WTC11 (cell line): ENCODE data around the gene PADI6. TPM values are rescaled to one million over a fixed set of nuclear protein-coding genes. Genes with fewer than 3 reads are reported as not detected.

ENCODE experiments used
- ATAC-seq: fragments of 200-7000 bp; cut with Tn5 transposase; 2 replicates; pipeline ENCODE4 v1.10.0; 2021; ENCODE audit warnings: mild to moderate bottlenecking, moderate library complexity
- CTCF ChIA-PET: fragments of 300-600 bp; sonication (Branson Sonifier 250); formaldehyde crosslinking; loops from one replicate; lab custom pipeline; 2021; ENCODE audit warnings: antibody characterized with exemption; lab: Charles Lee
- POLR2A ChIA-PET: fragments of 350-600 bp; sonication (Branson Sonifier 250); formaldehyde crosslinking; loops from one replicate; lab custom pipeline; 2021; ENCODE audit warnings: antibody characterized with exemption; lab: Charles Lee
- DNase-seq: peaks from one replicate; pipeline ENCODE4 v3.0.0; 2021; ENCODE audit warnings: low spot score
- H3K27ac Mint-ChIP-seq: 2 replicates; pipeline ENCODE4 v1.8.0; 2021; ENCODE audit warnings: mixed read lengths
- H3K27me3 Mint-ChIP-seq: 2 replicates; pipeline ENCODE4 v1.8.0; 2021; ENCODE audit warnings: low read depth, mild to moderate bottlenecking, moderate library complexity, mixed read lengths
- H3K36me3 Mint-ChIP-seq: 2 replicates; pipeline ENCODE4 v1.8.0; 2021; ENCODE audit warnings: mixed read lengths
- H3K4me1 Mint-ChIP-seq: 2 replicates; pipeline ENCODE4 v1.8.0; 2022; ENCODE audit warnings: mixed read lengths
- H3K4me3 Mint-ChIP-seq: 2 replicates; pipeline ENCODE4 v1.8.0; 2021; ENCODE audit warnings: mild to moderate bottlenecking, moderate library complexity, mixed read lengths
- H3K9me3 Mint-ChIP-seq: 2 replicates; pipeline ENCODE4 v1.8.0; 2021; ENCODE audit warnings: mixed read lengths
- CBFB ChIP-seq: sonication (generic); formaldehyde crosslinking; IDR thresholded peaks from 2 replicates; pipeline ENCODE4 v1.8.1; 2022; ENCODE audit warnings: mild to moderate bottlenecking, low read depth, missing genetic modification reagents
- CDX4 ChIP-seq: fragments of 250-450 bp; sonication (Bioruptor Pico); IDR thresholded peaks from 2 replicates; pipeline ENCODE4 v1.9.0; 2021; ENCODE audit warnings: moderate library complexity, mild to moderate bottlenecking, inconsistent platforms, borderline replicate concordance
- E2F4 ChIP-seq: sonication (generic); formaldehyde crosslinking; IDR thresholded peaks from 2 replicates; pipeline ENCODE4 v1.8.1; 2022; ENCODE audit warnings: low read depth, mild to moderate bottlenecking, moderate library complexity, missing genetic modification reagents, borderline replicate concordance
- EMX1 ChIP-seq: fragments of 250-450 bp; sonication (Bioruptor Pico); IDR thresholded peaks from 2 replicates; pipeline ENCODE4 v1.8.0; 2021; ENCODE audit warnings: mild to moderate bottlenecking
- ERG ChIP-seq: fragments of 250-450 bp; sonication (Bioruptor Pico); IDR thresholded peaks from 2 replicates; pipeline ENCODE4 v1.8.0; 2021; ENCODE audit warnings: mild to moderate bottlenecking
- GABPB1 ChIP-seq: sonication (generic); formaldehyde crosslinking; IDR thresholded peaks from 2 replicates; pipeline ENCODE4 v1.8.1; 2023; ENCODE audit warnings: mild to moderate bottlenecking, missing genetic modification reagents
- JAZF1 ChIP-seq: fragments of 250-450 bp; sonication (Bioruptor Pico); IDR thresholded peaks from 2 replicates; pipeline ENCODE4 v1.9.0; 2021; ENCODE audit warnings: moderate library complexity, mild to moderate bottlenecking, inconsistent platforms
- MLX ChIP-seq: sonication (generic); formaldehyde crosslinking; IDR thresholded peaks from 2 replicates; pipeline ENCODE4 v1.8.1; 2023; ENCODE audit warnings: mild to moderate bottlenecking, missing genetic modification reagents, moderate library complexity
- PRDM15 ChIP-seq: sonication (generic); formaldehyde crosslinking; IDR thresholded peaks from 2 replicates; pipeline ENCODE4 v1.8.0; 2022; ENCODE audit warnings: missing genetic modification reagents
- TP53 ChIP-seq: sonication (generic); formaldehyde crosslinking; IDR thresholded peaks from 2 replicates; pipeline ENCODE4 v1.8.1; 2023; ENCODE audit warnings: mild to moderate bottlenecking, missing genetic modification reagents
- USF2 ChIP-seq: sonication (generic); formaldehyde crosslinking; IDR thresholded peaks from 2 replicates; pipeline ENCODE4 v1.8.1; 2023; ENCODE audit warnings: mild to moderate bottlenecking, missing genetic modification reagents, moderate library complexity
- ZNF263 ChIP-seq: sonication (generic); formaldehyde crosslinking; IDR thresholded peaks from 2 replicates; pipeline ENCODE4 v1.8.1; 2022; ENCODE audit warnings: low read depth, mild to moderate bottlenecking, moderate library complexity, missing genetic modification reagents
- ZNF317 ChIP-seq: sonication (generic); formaldehyde crosslinking; IDR thresholded peaks from 2 replicates; pipeline ENCODE4 v1.8.1; 2023; ENCODE audit warnings: low read depth, mild to moderate bottlenecking, moderate library complexity, missing genetic modification reagents, borderline replicate concordance
- ZNF425 ChIP-seq: fragments of 250-450 bp; sonication (Bioruptor Pico); conservative IDR thresholded peaks from 2 replicates; pipeline ENCODE4 v1.9.0; 2021; ENCODE audit warnings: mild to moderate bottlenecking
- ZNF532 ChIP-seq: fragments of 250-450 bp; sonication (Bioruptor Pico); IDR thresholded peaks from 2 replicates; pipeline ENCODE4 v1.9.0; 2021; ENCODE audit warnings: mild to moderate bottlenecking, borderline replicate concordance
- total RNA-seq: library from RNA; stranded (reverse); gene quantifications from 3 replicates; pipeline ENCODE4 v1.2.3, GENCODE V29; 2021

PADI6 gene
- total RNA-seq, 1 experiment from 2014 or later, result not detected

GRCh38 chr1:17356387-17357026, 15.5 kb upstream of the PADI6 start:
- ChIA-PET CTCF (interaction anchor here (0.6 to 2.1 kb wide), 5 partner anchors 15 to 50 kb away, joined by 3 to 12 read pairs (median 3); partner anchors contain the start of gene PADI6), POLR2A (no interaction called here)
- DNase-seq (no peak), ATAC-seq (no peak)
- peak overlapping the region; percentile 65; the same call in 1 of the 2 replicates for H3K27ac Mint-ChIP-seq
- no peaks in the 10 kb centered on the region for H3K9me3 Mint-ChIP-seq
- H3K27me3 Mint-ChIP-seq, result peaks cover 3% of the 10 kb centered on the region; the same call in 1 of the 2 replicates
- TF ChIP-seq ZNF425 (CRISPR knock-in tag) (no peak), USF2 (CRISPR knock-in tag) (no peak), EMX1 (CRISPR knock-in tag) (no peak), ZNF532 (CRISPR knock-in tag) (no peak), CBFB (CRISPR knock-in tag) (no peak), GABPB1 (CRISPR knock-in tag) (no peak)
- no peak overlapping the region for H3K4me3 Mint-ChIP-seq
- H3K4me1 Mint-ChIP-seq, result peaks cover 10% of the 10 kb centered on the region; the same call in 1 of the 2 replicates
- H3K36me3 Mint-ChIP-seq, result no peaks in the 10 kb centered on the region

GRCh38 chr1:17358557-17358956, 13.4 kb upstream of the PADI6 start:
- H3K27ac Mint-ChIP-seq, result no peak overlapping the region
- ATAC-seq, result no peak
- H3K9me3 Mint-ChIP-seq, result no peaks in the 10 kb centered on the region
- TF ChIP-seq JAZF1 (CRISPR knock-in tag), result no peak
- TF ChIP-seq ZNF263 (CRISPR knock-in tag), result no peak
- no peak for TF ChIP-seq TP53
- no peak for TF ChIP-seq ERG
- TF ChIP-seq E2F4 (CRISPR knock-in tag), result no peak
- TF ChIP-seq CDX4 (CRISPR knock-in tag), result no peak
- TF ChIP-seq PRDM15 (CRISPR knock-in tag), result no peak
- no peak for TF ChIP-seq ZNF317 (CRISPR knock-in tag)
- TF ChIP-seq MLX, result no peak
- TF ChIP-seq EMX1 (CRISPR knock-in tag), result no peak
- TF ChIP-seq GABPB1 (CRISPR knock-in tag), result no peak

More at GRCh38 chr1:17358557-17358956, 13.4 kb upstream of the PADI6 start:
- ChIA-PET POLR2A (no interaction called here), CTCF (interaction anchor here (0.6 to 1.0 kb wide), 5 partner anchors 11 to 233 kb away, joined by 3 to 6 read pairs (median 3); no protein-coding TSS in a partner anchor)
- Mint-ChIP-seq H3K4me3 (no peak overlapping the region), H3K4me1 (peaks cover 13% of the 10 kb centered on the region; the same call in 1 of the 2 replicates), H3K27me3 (no peaks in the 10 kb centered on the region), H3K36me3 (no peaks in the 10 kb centered on the region)
- DNase-seq, result no peak
